Uterus (tissue), 4 donors: Measurements from ENCODE around the gene LITAF. TPM values are rescaled to one million over a fixed set of nuclear protein-coding genes. Genes with fewer than 3 reads are reported as not detected.

Experiments
- DNase-seq, 2 donors: peaks; one replicate each; pipeline ENCODE4 v3.0.0-alpha.2; 2019 to 2020
- H3K27ac ChIP-seq, 2 donors: fragments of 200-600 bp; sonication (generic); 1 replicate in 1 of 2; 2 replicates in 1 of 2; pipeline ENCODE4 v1.5.1; 2016 to 2018
- H3K27me3 ChIP-seq, 2 donors: fragments of 200-600 bp; sonication (generic); one replicate each; pipeline ENCODE4 v1.5.1; 2018 to 2019; ENCODE audit warnings: control low read depth in 1 of 2
- H3K36me3 ChIP-seq, 2 donors: fragments of 200-600 bp; sonication (generic); one replicate each; pipeline ENCODE4 v1.5.1; 2019; ENCODE audit warnings: control low read depth in 1 of 2
- H3K4me1 ChIP-seq, 2 donors: fragments of 200-600 bp; sonication (generic); one replicate each; pipeline ENCODE4 v1.5.1; 2018 to 2019; ENCODE audit warnings: control low read depth in 1 of 2
- H3K4me3 ChIP-seq, 2 donors: fragments of 200-600 bp; sonication (generic); 1 replicate in 1 of 2; 2 replicates in 1 of 2; pipeline ENCODE4 v1.5.1; 2018 to 2019; ENCODE audit warnings: mild to moderate bottlenecking in 1 of 2
- H3K9me3 ChIP-seq, 2 donors: fragments of 200-600 bp; sonication (generic); one replicate each; pipeline ENCODE4 v1.5.1; 2019; ENCODE audit warnings: control low read depth in 1 of 2
- POLR2A ChIP-seq, 2 donors: fragments of 450-650 bp; IDR thresholded peaks; one replicate each; pipeline ENCODE4 v1.6.1; 2016; ENCODE audit warnings: antibody characterized with exemption in 2 of 2, mild to moderate bottlenecking in 1 of 2, moderate library complexity in 1 of 2
- intact Hi-C: fragments of 100-400 bp; cut with DNase I; formaldehyde crosslinking; loops from one replicate; pipeline ENCODE4 v1.15.1; 2023; ENCODE audit warnings: low total_unique reads
- total RNA-seq, 4 donors: library from RNA; depleted of rRNA in 3 of 4; stranded (reverse); fragments of >200 nt in 3 of 4; gene quantifications; one replicate each; pipeline versions ENCODE4 v1.1.0 to v1.2.4, GENCODE V29; 2014 to 2023
- TF ChIP-seq, protein P1 (sequence below), 4 experiments: fragments of 200-600 bp in 2 of 4; fragments of 450-650 bp in 2 of 4; sonication (generic) in 2 of 4; IDR thresholded peaks; one replicate each; pipeline ENCODE4 v1.5.1; 2016 to 2019; ENCODE audit warnings: antibody characterized with exemption in 4 of 4, mild to moderate bottlenecking in 2 of 4, moderate library complexity in 1 of 4
- donor health status: DM: yes; HTN: yes; CAD: no.

LITAF gene
- total RNA-seq: 100 to 1,000 TPM in 1 of 4 donors, 10 to 100 TPM in 3; 46.9 to 163 (median 73.2) TPM

DNA sequence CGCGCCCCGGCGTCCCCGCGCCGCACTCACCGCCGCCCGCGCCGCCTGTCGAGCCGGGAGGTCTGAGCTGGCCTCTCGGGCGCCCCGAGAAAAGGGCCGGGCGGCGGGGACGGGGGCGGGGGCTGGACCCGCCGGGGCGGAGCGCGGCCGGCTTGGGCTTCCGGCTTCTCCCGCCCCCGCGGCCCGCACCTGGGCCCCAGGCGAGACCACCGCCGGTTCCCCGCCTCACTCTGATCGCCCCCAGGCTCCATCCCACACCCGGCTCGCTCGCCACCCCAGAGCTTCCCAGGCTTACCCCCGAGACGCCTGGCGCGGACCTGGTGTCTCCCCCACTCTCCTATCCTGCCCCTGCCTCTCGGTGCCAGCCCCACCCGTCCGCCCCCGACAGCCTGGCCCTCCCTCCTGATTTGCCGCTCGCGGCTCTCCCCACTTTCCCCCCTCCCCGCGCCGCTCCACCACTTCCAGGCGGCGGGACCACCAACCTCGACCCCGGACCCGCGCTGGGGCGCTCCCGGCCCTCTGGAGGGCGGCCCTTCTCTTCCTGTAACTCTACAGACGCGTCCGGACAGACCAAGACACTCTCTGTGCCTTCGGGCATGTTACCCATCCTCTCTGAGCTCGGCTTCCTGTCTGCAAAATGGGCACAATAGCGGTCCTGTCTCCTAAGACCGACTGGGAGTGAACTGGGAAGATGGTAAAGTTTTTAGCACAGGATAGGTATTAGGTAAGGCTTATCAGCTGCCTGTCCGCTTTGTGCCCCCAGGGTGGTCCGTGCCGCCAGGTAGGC lies at the start of gene LITAF:
Gene LITAF (minus strand): TSS at position 64 of the 787 bp plus-strand sequence. CDS start 30,189 bp downstream, outside the sequence.
- Histone ChIP-seq H3K27me3 (no peaks in the 10 kb centered on the region), H3K9me3 (no peaks in the 10 kb centered on the region), H3K4me1 (no peaks in the 10 kb centered on the region), H3K27ac (peak within 1 kb of the TSS; percentile 97), H3K36me3 (no peaks in the 10 kb centered on the region), H3K4me3 (peak within 1 kb of the TSS; percentile 74 to 90)
- TF ChIP-seq, protein P1, sequence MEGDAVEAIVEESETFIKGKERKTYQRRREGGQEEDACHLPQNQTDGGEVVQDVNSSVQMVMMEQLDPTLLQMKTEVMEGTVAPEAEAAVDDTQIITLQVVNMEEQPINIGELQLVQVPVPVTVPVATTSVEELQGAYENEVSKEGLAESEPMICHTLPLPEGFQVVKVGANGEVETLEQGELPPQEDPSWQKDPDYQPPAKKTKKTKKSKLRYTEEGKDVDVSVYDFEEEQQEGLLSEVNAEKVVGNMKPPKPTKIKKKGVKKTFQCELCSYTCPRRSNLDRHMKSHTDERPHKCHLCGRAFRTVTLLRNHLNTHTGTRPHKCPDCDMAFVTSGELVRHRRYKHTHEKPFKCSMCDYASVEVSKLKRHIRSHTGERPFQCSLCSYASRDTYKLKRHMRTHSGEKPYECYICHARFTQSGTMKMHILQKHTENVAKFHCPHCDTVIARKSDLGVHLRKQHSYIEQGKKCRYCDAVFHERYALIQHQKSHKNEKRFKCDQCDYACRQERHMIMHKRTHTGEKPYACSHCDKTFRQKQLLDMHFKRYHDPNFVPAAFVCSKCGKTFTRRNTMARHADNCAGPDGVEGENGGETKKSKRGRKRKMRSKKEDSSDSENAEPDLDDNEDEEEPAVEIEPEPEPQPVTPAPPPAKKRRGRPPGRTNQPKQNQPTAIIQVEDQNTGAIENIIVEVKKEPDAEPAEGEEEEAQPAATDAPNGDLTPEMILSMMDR (IDR thresholded peaks at IDR 0.05): peak in 3 of 4 experiments; percentile 7 to 13 (median 10)
- TF ChIP-seq POLR2A (IDR thresholded peaks at IDR 0.05): peak; percentile 60 to 88
- DNase-seq: peak; percentile 70 to 76
- intact Hi-C loops: no loop called here

DNA sequence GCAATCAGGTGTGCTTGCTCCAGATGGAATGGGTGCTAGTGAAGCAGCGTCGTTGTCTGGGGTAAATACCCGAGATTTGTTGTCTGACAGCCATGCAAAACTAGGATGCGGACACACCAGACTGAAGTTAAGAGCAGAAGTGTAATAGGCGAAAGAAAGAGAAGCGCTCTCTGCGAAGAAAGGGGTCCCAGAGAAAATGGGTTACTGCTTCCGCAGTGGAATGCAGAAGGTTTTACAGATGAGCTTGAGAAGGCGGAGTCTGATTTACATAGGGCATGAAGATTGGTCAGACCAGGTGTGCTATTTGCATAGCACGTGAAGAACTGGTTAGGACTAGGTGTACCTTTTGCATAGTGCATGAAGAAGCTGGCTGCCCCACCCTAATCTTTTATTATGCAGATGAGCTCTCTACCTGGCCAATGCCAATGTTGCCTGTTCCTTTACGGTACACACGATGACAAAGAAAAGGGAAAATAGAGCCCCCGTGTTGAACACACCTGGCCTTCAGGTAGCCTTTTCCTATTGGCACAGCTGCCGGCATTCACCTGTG lies 49.5 kb upstream of the LITAF start:
- Histone ChIP-seq H3K4me1 (peaks cover 0 to 5% of the 10 kb centered on the region in 2 donors), H3K27me3 (no peaks in the 10 kb centered on the region), H3K36me3 (no peaks in the 10 kb centered on the region), H3K4me3 (no peak overlapping the region), H3K27ac (no peak overlapping the region), H3K9me3 (no peaks in the 10 kb centered on the region)
- no peak for DNase-seq
- TF ChIP-seq, protein P1 (IDR thresholded peaks at IDR 0.05): no peak
- no peak for TF ChIP-seq POLR2A (IDR thresholded peaks at IDR 0.05)
- intact Hi-C loops: no loop called here

- Histone ChIP-seq H3K36me3 (no peaks in the 10 kb centered on the region), H3K4me3 (no peak overlapping the region), H3K27me3 (no peaks in the 10 kb centered on the region), H3K27ac (no peak overlapping the region), H3K9me3 (no peaks in the 10 kb centered on the region), H3K4me1 (no peaks in the 10 kb centered on the region)
- TF ChIP-seq, protein P1 (IDR thresholded peaks at IDR 0.05): no peak
- TF ChIP-seq POLR2A (IDR thresholded peaks at IDR 0.05): no peak
- DNase-seq: no peak
- intact Hi-C loops: no loop called here
These were observed 49.0 kb upstream of the LITAF start for GRCh38 chr16:11635679-11636171.

GRCh38 chr16:11635113-11635652 lies 48.5 kb upstream of the LITAF start:
- H3K36me3 ChIP-seq: no peaks in the 10 kb centered on the region
- no peaks in the 10 kb centered on the region for H3K4me1 ChIP-seq
- no peaks in the 10 kb centered on the region for H3K27me3 ChIP-seq
- DNase-seq: no peak
- H3K4me3 ChIP-seq: no peak overlapping the region
- H3K27ac ChIP-seq: no peak overlapping the region
- intact Hi-C loops: no loop called here
- no peaks in the 10 kb centered on the region for H3K9me3 ChIP-seq
- TF ChIP-seq POLR2A (IDR thresholded peaks at IDR 0.05): no peak
- TF ChIP-seq, protein P1 (IDR thresholded peaks at IDR 0.05): no peak

- Histone ChIP-seq H3K4me3 (no peak overlapping the region), H3K27me3 (no peaks in the 10 kb centered on the region), H3K27ac (no peak overlapping the region), H3K9me3 (no peaks in the 10 kb centered on the region), H3K4me1 (no peaks in the 10 kb centered on the region), H3K36me3 (no peaks in the 10 kb centered on the region)
- intact Hi-C loops: no loop called here
- DNase-seq: no peak
- TF ChIP-seq POLR2A (IDR thresholded peaks at IDR 0.05): no peak
- TF ChIP-seq, protein P1 (IDR thresholded peaks at IDR 0.05): no peak
These were observed 47.6 kb upstream of the LITAF start for GRCh38 chr16:11634312-11634711.
